Activated B cell treated with CpG ODN at 0.5 μM for 24 hours (primary cell): ENCODE measurements around the gene IL23R. TPM values are rescaled to one million over a fixed set of nuclear protein-coding genes. Genes with fewer than 3 reads are reported as not detected.

Experiments
- ATAC-seq: fragments of 200-7000 bp; cut with Tn5 transposase; one replicate; pipeline ENCODE4 v1.10.0; 2021; ENCODE audit warnings: low read depth, mild to moderate bottlenecking, moderate library complexity
- CTCF ChIA-PET: fragments of 350-600 bp; sonication (Branson Sonifier 250); formaldehyde crosslinking; loops from one replicate; lab custom pipeline; 2021; ENCODE audit warnings: antibody characterized with exemption; lab: Charles Lee
- POLR2A ChIA-PET: fragments of 350-600 bp; sonication (Branson Sonifier 250); formaldehyde crosslinking; loops from one replicate; lab custom pipeline; 2021; ENCODE audit warnings: antibody characterized with exemption; lab: Charles Lee
- DNase-seq: peaks from one replicate; pipeline ENCODE4 v3.0.0; 2022
- H3K27ac Mint-ChIP-seq: one replicate; pipeline ENCODE4 v1.8.0; 2020; ENCODE audit warnings: mixed read lengths
- H3K27me3 Mint-ChIP-seq: one replicate; pipeline ENCODE4 v1.8.0; 2021; ENCODE audit warnings: mixed read lengths
- H3K36me3 Mint-ChIP-seq: one replicate; pipeline ENCODE4 v1.8.0; 2021; ENCODE audit warnings: low read depth, mixed read lengths
- H3K4me1 Mint-ChIP-seq: one replicate; pipeline ENCODE4 v1.8.0; 2021; ENCODE audit warnings: mixed read lengths
- H3K4me3 Mint-ChIP-seq: one replicate; pipeline ENCODE4 v1.8.0; 2020; ENCODE audit warnings: mild to moderate bottlenecking, mixed read lengths
- H3K9me3 Mint-ChIP-seq: one replicate; pipeline ENCODE4 v1.8.0; 2020; ENCODE audit warnings: mixed read lengths
- CTCF ChIP-seq: fragments of 200-600 bp; IDR thresholded peaks from one replicate; pipeline ENCODE4 v1.8.0; 2022; ENCODE audit warnings: antibody characterized with exemption, mild to moderate bottlenecking
- intact Hi-C: fragments of 100-400 bp; cut with micrococcal nuclease; formaldehyde crosslinking; loops from one replicate; pipeline ENCODE4 v1.15.1; 2024
- total RNA-seq: library from RNA; stranded (reverse); gene quantifications from 2 replicates; pipeline ENCODE4 v1.2.3, GENCODE V29; 2022

The IL23R gene
- total RNA-seq, 1 donor from 2014 or later: not detected

DNA sequence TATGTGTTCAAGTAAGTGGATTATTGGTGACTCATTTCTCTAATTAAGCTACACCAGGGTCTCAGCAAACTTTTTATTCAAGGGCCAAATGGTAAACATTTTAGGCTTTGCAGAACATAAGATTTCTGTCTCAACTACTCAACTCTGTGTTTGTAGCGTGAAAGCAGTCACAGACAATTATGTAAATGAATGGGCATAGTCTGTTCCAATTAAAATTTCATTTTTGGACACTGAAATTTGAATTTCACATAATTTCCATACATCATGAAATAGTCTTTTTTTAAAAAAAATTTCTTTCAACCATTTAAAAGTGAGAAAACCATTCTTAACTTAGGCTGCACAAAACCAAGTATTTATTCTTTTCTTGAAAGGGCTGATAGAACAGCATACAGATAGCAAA is 50.1 kb downstream of the IL23R start:
- peaks cover 9% of the 10 kb centered on the region for H3K4me1 Mint-ChIP-seq

DNA sequence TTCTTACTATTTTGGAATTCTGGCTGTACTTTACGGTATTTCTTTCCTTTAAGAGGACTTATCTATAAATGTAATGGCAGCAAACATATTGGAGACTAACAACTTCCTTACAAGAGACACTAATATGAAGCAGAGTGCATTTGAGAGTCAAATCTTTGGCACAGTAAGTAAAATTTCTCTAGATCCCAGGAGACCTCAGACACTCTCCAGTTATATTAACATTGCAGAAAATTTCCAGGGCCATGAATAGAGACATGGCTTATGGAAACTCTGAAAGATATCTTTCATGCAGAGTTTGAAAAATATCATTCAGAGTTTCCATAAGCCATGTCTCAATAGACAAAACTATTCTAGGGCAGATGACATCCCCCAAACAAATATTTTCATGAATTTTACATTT is 51.2 kb downstream of the IL23R start:
- H3K27me3 Mint-ChIP-seq: no peaks in the 10 kb centered on the region
- no peak overlapping the region for H3K27ac Mint-ChIP-seq
- ATAC-seq: no peak
- no peak overlapping the region for H3K4me3 Mint-ChIP-seq
- no peaks in the 10 kb centered on the region for H3K36me3 Mint-ChIP-seq
- no peaks in the 10 kb centered on the region for H3K9me3 Mint-ChIP-seq
- CTCF ChIA-PET: no interaction called here
- POLR2A ChIA-PET: no interaction called here
- H3K4me1 Mint-ChIP-seq: peaks cover 9% of the 10 kb centered on the region
- TF ChIP-seq CTCF: no peak
- intact Hi-C loops: loop anchor here (5.0 kb wide), 1 partner anchor 130 kb away; no protein-coding TSS in a partner anchor
- DNase-seq: no peak

More for the DNA sequence above, 50.1 kb downstream of the IL23R start:
- ChIA-PET CTCF (interaction anchor here (0.6 to 6.7 kb wide), 5 partner anchors 14 to 285 kb away, joined by 3 to 77 read pairs (median 6); no protein-coding TSS in a partner anchor), POLR2A (no interaction called here)
- no peaks in the 10 kb centered on the region for H3K27me3 Mint-ChIP-seq
- DNase-seq: no peak
- no peak for TF ChIP-seq CTCF
- no peaks in the 10 kb centered on the region for H3K9me3 Mint-ChIP-seq
- H3K4me3 Mint-ChIP-seq: no peak overlapping the region
- no peaks in the 10 kb centered on the region for H3K36me3 Mint-ChIP-seq
- H3K27ac Mint-ChIP-seq: no peak overlapping the region
- ATAC-seq: no peak
- intact Hi-C loops: loop anchor here (5.0 kb wide), 1 partner anchor 131 kb away; no protein-coding TSS in a partner anchor

- no peaks in the 10 kb centered on the region for H3K27me3 Mint-ChIP-seq
- H3K27ac Mint-ChIP-seq: no peak overlapping the region
- TF ChIP-seq CTCF: no peak
- peaks cover 9% of the 10 kb centered on the region for H3K4me1 Mint-ChIP-seq
- H3K4me3 Mint-ChIP-seq: no peak overlapping the region
- ATAC-seq (no peak), DNase-seq (no peak)
- H3K9me3 Mint-ChIP-seq: no peaks in the 10 kb centered on the region
- ChIA-PET POLR2A (no interaction called here), CTCF (no interaction called here)
- H3K36me3 Mint-ChIP-seq: no peaks in the 10 kb centered on the region
- intact Hi-C loops: loop anchor here (5.0 kb wide), 1 partner anchor 129 kb away; no protein-coding TSS in a partner anchor
These were observed 51.7 kb downstream of the IL23R start for GRCh38 chr1:67217938-67218337.

GRCh38 chr1:67224856-67225255 is 58.6 kb downstream of the IL23R start:
- H3K36me3 Mint-ChIP-seq: no peaks in the 10 kb centered on the region
- no peak overlapping the region for H3K4me3 Mint-ChIP-seq
- H3K9me3 Mint-ChIP-seq: no peaks in the 10 kb centered on the region
- no peak for TF ChIP-seq CTCF
- intact Hi-C loops: no loop called here
- ATAC-seq (no peak), DNase-seq (no peak)
- ChIA-PET CTCF (interaction anchor here (0.9 kb wide), 1 partner anchor 10 kb away, joined by 4 read pairs; no protein-coding TSS in a partner anchor), POLR2A (no interaction called here)
- peaks cover 3% of the 10 kb centered on the region for H3K27me3 Mint-ChIP-seq
- H3K27ac Mint-ChIP-seq: no peak overlapping the region
- no peaks in the 10 kb centered on the region for H3K4me1 Mint-ChIP-seq

DNA sequence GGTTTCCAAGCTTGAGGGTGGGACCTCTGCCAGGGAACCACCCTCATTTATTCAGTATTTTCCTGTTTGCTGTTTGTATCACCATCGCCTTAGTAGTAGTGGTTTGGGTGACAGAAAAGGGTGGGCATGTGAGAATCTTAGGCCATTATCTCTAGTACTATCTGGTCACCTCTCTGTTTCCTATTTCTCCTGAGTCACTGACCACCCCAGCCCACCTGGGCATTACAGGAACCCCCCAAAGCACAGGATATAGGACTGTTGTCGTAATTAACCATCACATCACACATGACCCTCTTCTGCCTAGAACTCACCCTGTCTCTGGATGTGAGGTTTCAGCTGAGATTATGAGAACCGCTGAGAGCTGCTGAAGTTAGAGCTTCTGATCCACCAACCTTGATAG is 60.4 kb downstream of the IL23R start:
- no peak overlapping the region for H3K27ac Mint-ChIP-seq
- no peaks in the 10 kb centered on the region for H3K4me1 Mint-ChIP-seq
- peaks cover 3% of the 10 kb centered on the region for H3K27me3 Mint-ChIP-seq
- DNase-seq (no peak), ATAC-seq (no peak)
- TF ChIP-seq CTCF: no peak
- no peaks in the 10 kb centered on the region for H3K9me3 Mint-ChIP-seq
- CTCF ChIA-PET: no interaction called here
- no peaks in the 10 kb centered on the region for H3K36me3 Mint-ChIP-seq
- intact Hi-C loops: no loop called here
- POLR2A ChIA-PET: no interaction called here
- no peak overlapping the region for H3K4me3 Mint-ChIP-seq
